Pancreas (tissue), 10 donors: ENCODE data around the gene MTLN. TPM values are rescaled to one million over a fixed set of nuclear protein-coding genes. Genes with fewer than 3 reads are reported as not detected.
A peak's percentile ranks its signal among the peaks of the same experiment; 100 is the strongest.
"Not testable (repeated sequence)": the region's sequence is repeated elsewhere in the genome, so short reads cannot be mapped to it uniquely, and the experiment has no call there.

ENCODE experiments used
- ATAC-seq, 4 donors: fragments of 200-7000 bp; cut with Tn5 transposase; one replicate each; pipeline versions ENCODE4 v1.8.0 to v1.9.1; 2020; ENCODE audit warnings: mild to moderate bottlenecking in 4 of 4, moderate library complexity in 4 of 4
- DNase-seq, 6 donors: peaks; one replicate each; pipeline ENCODE4 v3.0.0-alpha.2; 2020
- FAIRE-seq: peaks from 2 replicates; lab custom pipeline; 2012; peaks lifted over from hg19 to GRCh38; lab: Jason Lieb, UNC
- H3K27ac ChIP-seq, 4 donors: fragments of 200-600 bp; sonication (generic); 1 replicate in 3 of 4; 2 replicates in 1 of 4; pipeline versions ENCODE4 v1.5.0 to v1.8.0; 2020
- H3K27me3 ChIP-seq, 4 donors: fragments of 200-600 bp; one replicate each; pipeline ENCODE4 v1.8.0; 2021
- H3K36me3 ChIP-seq, 3 donors: fragments of 200-600 bp; sonication (generic) in 1 of 3; one replicate each; pipeline versions ENCODE4 v1.5.0 to v1.8.0; 2020 to 2021
- H3K4me1 ChIP-seq, 3 donors: fragments of 200-600 bp; one replicate each; pipeline ENCODE4 v1.8.0; 2021
- H3K4me3 ChIP-seq, 4 donors: fragments of 200-600 bp; sonication (generic) in 2 of 4; one replicate each; pipeline versions ENCODE4 v1.5.0 to v1.8.0; 2020 to 2021
- H3K9me3 ChIP-seq, 4 donors: fragments of 200-600 bp; one replicate each; pipeline ENCODE4 v1.8.0; 2021
- WGBS, 2 donors: extraction: QIAGEN DNeasy Blood & Tissue Kit; methylation state at CpG; one replicate each; pipeline ENCODE4 v1.1.7; 2013; 5-methylcytosine and 5-hydroxymethylcytosine counted together
- intact Hi-C, 3 donors: fragments of 100-400 bp; cut with DNase I; formaldehyde crosslinking; loops; one replicate each; pipeline versions ENCODE4 v1.11.1 to v1.14.2; 2022
- polyA plus RNA-seq, 2 donors: library from polyadenylated mRNA; stranded (reverse); fragments of 200-250 nt; gene quantifications; one replicate each; pipeline ENCODE4 v1.2.3, GENCODE V29; 2013
- total RNA-seq, 6 donors: library from RNA; stranded (reverse); fragmentation: NEBNext Ultra II Directional in 4 of 6; extraction: Animal tissue kit (Norgen Biotek cat#: 25700) in 4 of 6; gene quantifications; one replicate each; pipeline versions ENCODE4 v1.2.1 to v1.2.4, GENCODE V29; 2021 to 2023
- TF ChIP-seq, protein P1 (sequence below), 4 donors: fragments of 200-600 bp; sonication (generic) in 3 of 4; IDR thresholded peaks; one replicate each; pipeline versions ENCODE4 v1.5.0 to v1.8.0; 2021; ENCODE audit warnings: antibody characterized with exemption in 4 of 4
- donor health status: healthy with polysubstance abuse.
- donor health status: DM: no; HTN: no; CAD: no; lungs with moderate emphysema.
- donor health status: DM: no; HTN: no; CAD: no.
- donor health status: control.
- donor health status: control.
- donor health status: Bipolar disorder and iron deficiency.
- donor health status: DM: yes; HTN: yes; CAD: no.
- donor health status: DM: no; HTN: no; CAD: no.
- donor health status: DM: no; HTN: no; CAD: no.
- donor health status: DM: yes; HTN: yes; CAD: no.

The MTLN gene
- total and polyA plus RNA-seq, 8 donors = 6.8 to 134 (median 26.2) TPM

DNA sequence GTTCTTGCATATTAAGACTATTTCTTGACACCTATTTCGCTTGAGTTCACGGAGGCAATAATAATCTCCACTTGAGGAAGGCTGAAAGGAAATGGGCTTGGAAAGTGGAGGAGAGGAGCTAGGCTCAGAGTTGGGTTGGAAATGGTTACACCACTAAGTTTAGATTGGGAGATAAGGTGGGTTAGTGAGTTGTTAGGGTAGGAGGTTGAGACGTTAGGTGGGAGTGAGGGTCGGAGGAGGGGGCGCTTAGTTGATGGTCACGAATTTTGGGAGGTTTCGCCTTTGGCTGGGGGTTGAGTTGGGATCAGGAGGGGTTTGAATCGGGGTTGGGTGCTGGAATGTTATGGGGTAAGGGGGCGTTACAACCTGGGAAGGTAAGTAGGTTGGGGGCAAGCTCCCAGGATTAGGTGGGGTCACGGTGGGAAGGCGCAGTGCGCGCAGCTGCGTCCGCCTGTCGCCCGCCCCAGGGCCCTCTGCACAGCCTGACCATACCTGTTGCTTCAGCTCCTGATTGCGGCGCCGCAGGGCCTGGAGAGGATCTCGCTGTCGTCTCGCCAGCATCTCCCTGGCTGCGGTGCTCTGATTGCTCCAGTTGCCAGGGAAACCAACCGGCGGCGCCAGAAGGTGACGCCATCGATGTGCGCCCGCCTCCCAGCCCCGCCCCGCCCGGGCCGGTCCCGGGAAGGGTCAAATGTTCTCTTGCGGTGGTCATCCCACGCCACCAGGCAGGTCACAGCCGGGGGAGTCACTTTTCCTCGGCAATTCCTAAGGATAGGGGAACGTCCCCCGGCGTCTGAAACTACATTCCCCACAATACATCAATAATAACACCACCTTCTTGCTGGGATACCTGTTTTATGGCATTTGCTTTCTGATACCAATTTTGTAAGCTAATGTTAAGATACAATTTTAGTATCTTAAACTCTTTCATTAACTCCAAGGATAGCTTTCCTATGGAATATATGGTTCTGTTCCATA is 7.7 kb downstream of the MTLN start, which contains the start of gene NPHP1:
Gene NPHP1 (minus strand): TSS at position 606 of the 978 bp plus-strand sequence. CDS start 45 bp downstream, at position 561.
- Histone ChIP-seq H3K4me1 (peaks cover 0 to 6% (median 0%) of the 10 kb centered on the region in 3 donors), H3K36me3 (no peaks in the 10 kb centered on the region), H3K27me3 (no peaks in the 10 kb centered on the region), H3K9me3 (no peaks in the 10 kb centered on the region), H3K27ac (peak within 1 kb of the TSS in 1 of 4 donors; percentile 25), H3K4me3 (peak within 1 kb of the TSS; percentile 56 to 76 (median 72))
- DNase-seq = peak; percentile 75 to 94 (median 88)
- ATAC-seq = peak; percentile 98 to 99 (median 99)
- FAIRE-seq = no peak
- 1% methylated on average over 40 to 43 of the region's 43 CpGs for WGBS, 2 donors
- intact Hi-C loops = no loop called here
- TF ChIP-seq, protein P1, sequence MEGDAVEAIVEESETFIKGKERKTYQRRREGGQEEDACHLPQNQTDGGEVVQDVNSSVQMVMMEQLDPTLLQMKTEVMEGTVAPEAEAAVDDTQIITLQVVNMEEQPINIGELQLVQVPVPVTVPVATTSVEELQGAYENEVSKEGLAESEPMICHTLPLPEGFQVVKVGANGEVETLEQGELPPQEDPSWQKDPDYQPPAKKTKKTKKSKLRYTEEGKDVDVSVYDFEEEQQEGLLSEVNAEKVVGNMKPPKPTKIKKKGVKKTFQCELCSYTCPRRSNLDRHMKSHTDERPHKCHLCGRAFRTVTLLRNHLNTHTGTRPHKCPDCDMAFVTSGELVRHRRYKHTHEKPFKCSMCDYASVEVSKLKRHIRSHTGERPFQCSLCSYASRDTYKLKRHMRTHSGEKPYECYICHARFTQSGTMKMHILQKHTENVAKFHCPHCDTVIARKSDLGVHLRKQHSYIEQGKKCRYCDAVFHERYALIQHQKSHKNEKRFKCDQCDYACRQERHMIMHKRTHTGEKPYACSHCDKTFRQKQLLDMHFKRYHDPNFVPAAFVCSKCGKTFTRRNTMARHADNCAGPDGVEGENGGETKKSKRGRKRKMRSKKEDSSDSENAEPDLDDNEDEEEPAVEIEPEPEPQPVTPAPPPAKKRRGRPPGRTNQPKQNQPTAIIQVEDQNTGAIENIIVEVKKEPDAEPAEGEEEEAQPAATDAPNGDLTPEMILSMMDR (IDR thresholded peaks at IDR 0.05) = no peak

DNA sequence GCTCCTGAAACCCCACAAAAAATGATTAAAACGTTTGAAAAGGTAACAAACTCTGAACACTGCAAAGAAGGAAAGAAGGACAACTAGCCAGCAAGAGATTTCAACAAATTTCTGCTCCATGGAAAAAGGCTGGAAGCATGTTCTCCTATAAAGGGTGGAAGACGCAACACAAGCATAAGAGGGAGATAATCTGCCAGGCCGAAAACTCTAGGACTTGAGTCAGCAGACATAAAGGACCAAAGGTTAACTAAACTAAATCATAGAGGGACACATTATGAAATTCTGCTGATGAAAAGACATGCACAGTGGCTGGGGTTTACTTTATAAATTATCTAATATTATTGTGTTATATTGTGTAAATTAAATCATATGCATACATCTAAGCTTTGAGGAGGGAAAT is 14.3 kb downstream of the MTLN start:
- DNase-seq (no peak), ATAC-seq (no peak), FAIRE-seq (no peak)
- Histone ChIP-seq H3K27ac (no peak overlapping the region), H3K27me3 (no peaks in the 10 kb centered on the region), H3K9me3 (no peaks in the 10 kb centered on the region), H3K4me3 (no peak overlapping the region), H3K36me3 (no peaks in the 10 kb centered on the region), H3K4me1 (no peaks in the 10 kb centered on the region)
- WGBS, 2 donors = 65 to 68% methylated on average over 3 of the region's 3 CpGs
- TF ChIP-seq, protein P1 (IDR thresholded peaks at IDR 0.05) = no peak
- intact Hi-C loops = no loop called here

DNA sequence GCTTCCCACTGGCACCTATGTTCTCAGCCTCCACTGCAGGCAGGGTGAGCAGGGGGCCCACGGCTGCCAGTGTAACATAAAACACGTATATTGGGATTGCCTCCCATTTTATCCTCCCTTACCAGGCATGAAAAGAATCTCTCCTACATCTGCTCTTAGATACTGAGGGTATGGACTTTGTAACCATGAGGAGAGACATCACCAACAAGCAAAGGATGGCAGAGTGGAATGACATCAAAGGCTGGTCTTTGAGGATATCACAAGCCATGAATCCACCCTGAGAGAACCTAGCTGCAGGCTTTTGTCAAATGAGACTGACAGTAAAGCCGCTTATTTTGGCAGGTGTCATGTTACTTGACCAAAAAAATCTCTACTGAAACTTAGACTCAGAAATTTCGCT is 14.9 kb downstream of the MTLN start:
- H3K4me3 ChIP-seq = no peak overlapping the region
- no peak for DNase-seq
- no peak for FAIRE-seq
- intact Hi-C loops = no loop called here
- no peak overlapping the region for H3K27ac ChIP-seq
- no peaks in the 10 kb centered on the region for H3K27me3 ChIP-seq
- H3K9me3 ChIP-seq = no peaks in the 10 kb centered on the region
- TF ChIP-seq, protein P1 (IDR thresholded peaks at IDR 0.05) = no peak
- no peak for ATAC-seq
- WGBS, 2 donors = 78% methylated on average over 4 of the region's 4 CpGs
- H3K4me1 ChIP-seq = no peaks in the 10 kb centered on the region
- no peaks in the 10 kb centered on the region for H3K36me3 ChIP-seq

DNA sequence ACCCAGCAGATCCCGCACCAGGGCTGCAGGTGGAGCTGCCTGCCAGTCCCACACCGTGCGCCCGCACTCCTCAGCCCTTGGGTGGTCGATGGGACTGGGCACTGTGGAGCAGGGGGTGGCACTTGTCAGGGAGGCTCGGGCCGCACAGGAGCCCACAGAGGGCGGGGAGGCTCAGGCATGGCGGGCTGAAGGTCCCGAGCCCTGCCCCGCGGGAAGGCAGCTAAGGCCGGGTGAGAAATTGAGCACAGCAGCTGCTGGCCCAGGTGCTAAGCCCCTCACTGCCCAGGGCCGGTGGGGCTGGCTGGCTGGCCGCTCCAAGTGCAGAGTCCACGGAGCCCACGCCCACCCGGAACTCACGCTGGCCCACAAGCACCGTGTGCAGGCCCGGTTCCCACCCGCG is 22.2 kb downstream of the MTLN start:
- H3K4me3 ChIP-seq, H3K27ac ChIP-seq, intact Hi-C loops, H3K4me1 ChIP-seq, ATAC-seq, H3K9me3 ChIP-seq, H3K27me3 ChIP-seq, FAIRE-seq, H3K36me3 ChIP-seq: not testable (repeated sequence)
- 97 to 99% methylated on average over 23 of the region's 23 CpGs for WGBS, 2 donors
- DNase-seq = peak in 1 of 6 donors; percentile 55

DNA sequence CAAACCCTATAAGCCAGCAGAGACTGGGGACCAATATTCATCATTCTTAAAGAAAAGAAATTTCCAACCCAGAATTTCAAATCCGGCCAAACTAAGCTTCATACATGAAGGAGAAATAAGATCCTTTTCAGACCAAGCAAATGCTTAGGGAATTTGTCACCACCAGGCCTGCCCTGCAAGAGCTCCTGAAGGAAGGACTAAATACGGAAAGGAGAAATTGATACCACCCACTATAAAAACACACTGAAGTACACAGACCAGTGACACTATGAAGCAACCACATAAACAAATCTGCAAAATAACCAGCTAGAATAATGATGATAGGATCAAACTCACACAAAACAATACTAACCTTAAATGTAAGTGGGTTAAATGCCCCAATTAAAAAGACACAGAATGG is 29.9 kb downstream of the MTLN start:
- no peak overlapping the region for H3K4me3 ChIP-seq
- no peak overlapping the region for H3K27ac ChIP-seq
- 89 to 96% methylated on average over 2 of the region's 2 CpGs for WGBS, 2 donors
- H3K27me3 ChIP-seq = no peaks in the 10 kb centered on the region
- TF ChIP-seq, protein P1 (IDR thresholded peaks at IDR 0.05) = no peak
- no peaks in the 10 kb centered on the region for H3K4me1 ChIP-seq
- no peaks in the 10 kb centered on the region for H3K9me3 ChIP-seq
- FAIRE-seq (no peak), DNase-seq (no peak), ATAC-seq (no peak)
- no peaks in the 10 kb centered on the region for H3K36me3 ChIP-seq
- intact Hi-C loops = no loop called here
